Lower lobe of right lung (tissue), 2 donors: ENCODE data around the gene LIN7C. TPM values are rescaled to one million over a fixed set of nuclear protein-coding genes. Genes with fewer than 3 reads are reported as not detected.
A peak's percentile ranks its signal among the peaks of the same experiment; 100 is the strongest.

ENCODE experiments used
- ATAC-seq, 2 donors: fragments of 200-7000 bp; cut with Tn5 transposase; one replicate each; pipeline ENCODE4 v1.9.1; 2020 to 2022; ENCODE audit warnings: mild to moderate bottlenecking in 2 of 2, moderate library complexity in 2 of 2
- DNase-seq: peaks from one replicate; pipeline ENCODE4 v3.0.0-alpha.2; 2020
- H3K27ac ChIP-seq: fragments of 200-600 bp; one replicate; pipeline ENCODE4 v1.8.0; 2022
- H3K27me3 ChIP-seq: fragments of 200-600 bp; one replicate; pipeline ENCODE4 v1.8.0; 2022; ENCODE audit warnings: low read depth
- H3K36me3 ChIP-seq: fragments of 200-600 bp; one replicate; pipeline ENCODE4 v1.8.0; 2022; ENCODE audit warnings: mild to moderate bottlenecking
- H3K4me1 ChIP-seq: fragments of 200-600 bp; one replicate; pipeline ENCODE4 v1.8.0; 2022
- H3K4me3 ChIP-seq: fragments of 200-600 bp; one replicate; pipeline ENCODE4 v1.8.0; 2022; ENCODE audit warnings: mild to moderate bottlenecking
- H3K9me3 ChIP-seq: fragments of 200-600 bp; one replicate; pipeline ENCODE4 v1.8.0; 2022
- CTCF ChIP-seq: fragments of 200-600 bp; IDR thresholded peaks from one replicate; pipeline ENCODE4 v1.8.0; 2022; ENCODE audit warnings: antibody characterized with exemption, mild to moderate bottlenecking
- intact Hi-C: fragments of 100-400 bp; cut with DNase I; formaldehyde crosslinking; loops from one replicate; pipeline ENCODE4 v1.11.0; 2022
- total RNA-seq: library from RNA; stranded (reverse); fragmentation: NEBNext Ultra II Directional; extraction: Animal tissue kit (Norgen Biotek cat#: 25700); gene quantifications from one replicate; pipeline ENCODE4 v1.2.1, GENCODE V29; 2021
- donor health status: DM: no; HTN: yes; CAD: no; lungs with severe emphysema.

Gene LIN7C
- total RNA-seq, 1 donor from 2014 or later: 33.6 TPM

- no peaks in the 10 kb centered on the region for H3K9me3 ChIP-seq
- no peak for DNase-seq
- no peaks in the 10 kb centered on the region for H3K36me3 ChIP-seq
- H3K4me3 ChIP-seq: no peak overlapping the region
- H3K4me1 ChIP-seq: no peaks in the 10 kb centered on the region
- intact Hi-C loops: no loop called here
- TF ChIP-seq CTCF: no peak
- H3K27me3 ChIP-seq: no peaks in the 10 kb centered on the region
- H3K27ac ChIP-seq: no peak overlapping the region
- ATAC-seq: peak in 1 of 2 donors; percentile 16
Observed at GRCh38 chr11:27532652-27533325, 26.2 kb upstream of the LIN7C start.

GRCh38 chr11:27528712-27529111 lies 22.1 kb upstream of the LIN7C start:
- H3K4me3 ChIP-seq: no peak overlapping the region
- H3K9me3 ChIP-seq: no peaks in the 10 kb centered on the region
- intact Hi-C loops: no loop called here

GRCh38 chr11:27526535-27526934 lies 20.0 kb upstream of the LIN7C start:
- Histone ChIP-seq H3K9me3 (no peaks in the 10 kb centered on the region), H3K36me3 (no peaks in the 10 kb centered on the region), H3K27ac (no peak overlapping the region), H3K4me1 (no peaks in the 10 kb centered on the region), H3K4me3 (no peak overlapping the region), H3K27me3 (no peaks in the 10 kb centered on the region)
- no peak for TF ChIP-seq CTCF
- intact Hi-C loops: no loop called here
- ATAC-seq (no peak), DNase-seq (no peak)

More at GRCh38 chr11:27528712-27529111, 22.1 kb upstream of the LIN7C start:
- H3K27me3 ChIP-seq: no peaks in the 10 kb centered on the region
- H3K4me1 ChIP-seq: no peaks in the 10 kb centered on the region
- no peaks in the 10 kb centered on the region for H3K36me3 ChIP-seq
- DNase-seq: no peak
- ATAC-seq: no peak
- no peak for TF ChIP-seq CTCF
- no peak overlapping the region for H3K27ac ChIP-seq

DNA sequence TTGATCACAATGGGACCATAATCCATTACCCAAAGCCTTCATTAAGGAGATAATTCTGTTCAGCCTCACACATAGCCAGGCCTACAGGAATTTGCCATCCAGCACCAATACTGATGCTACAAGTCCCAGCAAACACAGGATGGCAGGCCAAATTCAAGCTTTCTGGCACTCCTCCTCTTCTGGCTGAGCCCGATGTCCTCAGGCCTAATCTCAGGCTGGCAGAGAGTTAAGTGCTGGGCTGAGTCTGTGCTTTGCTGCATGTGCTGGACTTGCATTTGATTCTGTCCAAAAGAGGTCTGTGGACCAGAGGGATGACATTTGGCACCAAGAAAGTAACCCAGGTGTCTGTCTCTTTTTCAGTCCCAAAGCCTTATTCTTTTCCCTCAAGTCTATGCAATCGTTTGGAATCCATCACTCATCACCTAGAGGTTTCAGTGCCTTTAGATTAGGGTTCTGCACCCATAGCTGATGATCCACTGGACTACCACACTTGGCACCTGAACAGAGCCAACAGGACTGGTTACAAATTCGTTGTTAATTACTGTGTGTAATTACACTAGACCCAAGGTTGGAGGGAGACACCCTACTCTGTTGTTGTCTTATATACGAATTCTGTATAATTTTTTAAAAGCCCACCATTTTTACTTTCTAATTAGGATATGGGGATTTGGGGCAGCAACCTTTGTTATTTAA lies 19.4 kb upstream of the LIN7C start:
- Histone ChIP-seq H3K36me3 (no peaks in the 10 kb centered on the region), H3K4me1 (no peaks in the 10 kb centered on the region), H3K27me3 (no peaks in the 10 kb centered on the region), H3K4me3 (no peak overlapping the region), H3K27ac (no peak overlapping the region), H3K9me3 (no peaks in the 10 kb centered on the region)
- no peak for TF ChIP-seq CTCF
- ATAC-seq: no peak
- intact Hi-C loops: no loop called here
- no peak for DNase-seq

DNA sequence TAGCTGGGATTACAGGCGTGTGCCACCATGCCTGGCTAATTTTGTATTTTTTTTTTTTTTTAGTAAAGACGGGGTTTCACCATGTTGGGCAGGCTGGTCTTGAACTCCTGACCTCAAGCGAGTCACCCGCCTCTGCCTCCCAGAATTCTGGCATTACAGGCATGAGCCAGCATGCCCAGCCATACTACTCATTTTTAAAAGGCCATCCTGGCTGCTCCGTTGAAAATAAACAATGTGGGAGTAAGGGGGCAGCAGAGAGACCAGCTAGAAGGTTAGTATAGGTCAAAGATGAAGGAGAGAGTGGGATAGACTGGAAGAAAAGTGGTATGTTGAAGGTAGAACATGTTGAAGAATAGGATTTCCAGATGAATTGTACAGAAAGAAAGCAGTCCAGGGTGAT lies 17.6 kb upstream of the LIN7C start:
- no peaks in the 10 kb centered on the region for H3K36me3 ChIP-seq
- intact Hi-C loops: no loop called here
- DNase-seq (no peak), ATAC-seq (no peak)
- H3K4me3 ChIP-seq: no peak overlapping the region
- TF ChIP-seq CTCF: no peak
- no peaks in the 10 kb centered on the region for H3K27me3 ChIP-seq
- H3K4me1 ChIP-seq: no peaks in the 10 kb centered on the region
- H3K9me3 ChIP-seq: no peaks in the 10 kb centered on the region
- H3K27ac ChIP-seq: no peak overlapping the region
